ENCODE measurements around the gene TPSB2.
"Not testable (repeated sequence)": the region's sequence is repeated elsewhere in the genome, so short reads cannot be mapped to it uniquely, and the experiment has no call there.

TPSB2 gene

GRCh38 chr16:1261131-1261892 lies 31.3 kb upstream of the TPSB2 start:
- no peak for DNase-seq (ENCODE audit: low spot score)

DNA sequence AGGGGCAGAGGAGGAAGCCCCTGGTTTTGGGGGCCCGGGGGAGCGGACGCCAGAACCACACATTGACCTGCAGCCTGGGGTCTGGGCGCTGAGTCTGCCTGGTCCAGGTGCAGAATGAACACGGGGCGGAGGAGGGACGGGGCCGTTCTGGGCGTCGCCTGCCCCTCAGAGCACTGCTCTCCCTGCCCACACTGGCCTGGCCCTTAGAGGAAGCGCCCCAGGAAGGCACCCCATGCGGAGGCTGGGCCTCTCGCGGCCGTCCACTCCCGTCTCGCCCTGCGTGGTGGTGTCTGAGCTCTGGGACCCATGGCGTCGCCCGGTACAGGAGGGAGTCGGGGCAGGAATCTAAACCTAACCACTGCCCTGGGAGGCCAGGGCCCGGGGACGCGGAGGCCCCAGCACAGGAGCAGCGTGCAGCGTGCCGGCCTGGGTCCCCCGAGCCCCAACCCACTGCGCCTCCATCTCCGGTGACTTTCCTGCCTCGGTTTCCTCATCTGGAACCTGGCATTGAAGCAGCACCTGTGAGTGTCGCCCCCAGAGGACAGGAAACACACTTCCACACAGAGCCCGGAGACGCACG lies 30.2 kb upstream of the TPSB2 start:
- no peak for DNase-seq (ENCODE audit: low spot score)

DNA sequence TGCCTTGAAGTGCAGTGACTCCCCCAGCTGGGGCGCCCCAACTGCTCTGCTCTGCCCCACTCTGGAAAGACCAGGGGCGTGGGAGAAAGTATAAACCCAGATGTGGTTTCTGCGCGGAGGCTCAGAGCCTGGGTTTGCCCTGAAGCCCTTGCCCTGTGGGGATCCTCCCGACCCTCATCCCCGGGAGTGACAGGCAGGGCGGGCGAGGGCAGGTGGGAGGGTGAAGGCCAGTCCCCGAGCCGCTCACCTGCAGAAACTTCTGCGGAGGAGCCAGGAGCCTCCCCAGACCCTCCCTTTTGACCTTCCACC lies 29.7 kb upstream of the TPSB2 start:
- DNase-seq (ENCODE audit: low spot score): no peak

GRCh38 chr16:1258906-1259759 lies 29.1 kb upstream of the TPSB2 start:
- DNase-seq (ENCODE audit: low spot score): no peak

DNA sequence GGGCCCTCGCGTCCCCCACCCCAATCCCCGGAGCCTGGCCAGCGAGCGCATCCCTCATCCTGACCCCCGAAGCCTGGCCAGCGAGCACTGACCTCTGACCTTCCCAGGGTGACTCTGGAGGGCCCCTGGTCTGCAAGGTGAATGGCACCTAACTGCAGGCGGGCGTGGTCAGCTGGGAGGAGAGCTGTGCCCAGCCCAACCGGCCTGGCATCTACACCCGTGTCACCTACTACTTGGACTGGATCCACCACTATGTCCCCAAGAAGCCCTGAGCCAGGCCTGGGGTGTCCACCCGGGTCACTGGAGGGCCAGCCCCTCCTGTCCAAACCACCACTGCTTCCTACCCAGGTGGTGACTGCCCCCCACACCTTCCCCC lies 28.2 kb upstream of the TPSB2 start:
- no peak for DNase-seq (ENCODE audit: low spot score)

DNA sequence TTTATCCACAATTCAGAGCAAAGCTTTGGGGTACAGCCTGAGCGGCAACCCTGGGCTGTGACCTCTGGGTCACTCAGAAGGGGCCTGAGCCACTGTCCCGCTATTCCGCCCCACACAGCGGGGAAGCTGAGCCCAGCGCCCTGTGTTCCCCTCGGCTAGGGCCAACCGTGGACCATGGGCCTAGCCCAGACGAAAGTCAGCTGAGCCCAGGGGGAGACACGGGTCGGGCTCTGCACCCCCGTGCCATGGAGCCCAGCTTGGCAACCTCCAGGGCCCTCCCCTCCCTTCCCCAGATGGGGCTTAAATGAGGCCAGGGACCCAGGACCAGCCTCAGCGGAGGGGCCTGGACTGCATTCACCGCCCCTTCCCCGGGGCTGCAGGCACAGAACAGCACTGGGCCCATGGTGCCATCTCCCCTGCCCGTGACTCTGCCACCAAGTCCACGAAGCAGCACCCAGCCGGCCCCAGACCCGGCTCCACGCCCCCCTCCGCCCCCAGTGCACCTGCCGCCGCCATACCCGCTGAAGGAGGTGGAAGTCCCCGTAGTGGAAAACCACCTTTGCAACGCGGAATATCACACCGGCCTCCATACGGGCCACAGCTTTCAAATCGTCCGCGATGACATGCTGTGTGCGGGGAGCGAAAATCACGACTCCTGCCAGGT lies 27.7 kb upstream of the TPSB2 start:
- no peak for DNase-seq (ENCODE audit: low spot score)

DNA sequence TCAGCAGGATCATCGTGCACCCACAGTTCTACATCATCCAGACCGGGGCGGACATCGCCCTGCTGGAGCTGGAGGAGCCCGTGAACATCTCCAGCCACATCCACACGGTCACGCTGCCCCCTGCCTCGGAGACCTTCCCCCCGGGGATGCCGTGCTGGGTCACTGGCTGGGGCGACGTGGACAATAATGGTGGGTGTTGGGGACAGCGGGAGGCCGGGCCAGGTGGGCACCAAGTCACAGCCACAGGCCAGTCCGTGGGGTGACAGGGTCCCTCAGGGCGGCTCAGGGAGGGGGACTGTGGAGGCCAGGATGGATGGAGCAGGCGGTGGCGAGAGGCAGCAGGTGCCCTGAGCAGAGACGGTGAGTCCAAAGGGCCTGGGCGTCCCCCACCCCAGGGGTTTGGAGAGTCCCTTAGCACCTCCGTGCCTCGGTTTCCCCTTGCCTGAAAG lies 26.9 kb upstream of the TPSB2 start:
- no peak for DNase-seq (ENCODE audit: low spot score)

- not testable (repeated sequence) for DNase-seq (ENCODE audit: low spot score)
Measured at GRCh38 chr16:1256296-1256873, 26.4 kb upstream of the TPSB2 start.

- not testable (repeated sequence) for DNase-seq (ENCODE audit: low spot score)
Measured at GRCh38 chr16:1255276-1256122, 25.5 kb upstream of the TPSB2 start, which contains the start of gene TPSD1. TPSD1 (plus strand) TSS chr16:1256069; CDS start chr16:1256281, 212 bp downstream.

DNA sequence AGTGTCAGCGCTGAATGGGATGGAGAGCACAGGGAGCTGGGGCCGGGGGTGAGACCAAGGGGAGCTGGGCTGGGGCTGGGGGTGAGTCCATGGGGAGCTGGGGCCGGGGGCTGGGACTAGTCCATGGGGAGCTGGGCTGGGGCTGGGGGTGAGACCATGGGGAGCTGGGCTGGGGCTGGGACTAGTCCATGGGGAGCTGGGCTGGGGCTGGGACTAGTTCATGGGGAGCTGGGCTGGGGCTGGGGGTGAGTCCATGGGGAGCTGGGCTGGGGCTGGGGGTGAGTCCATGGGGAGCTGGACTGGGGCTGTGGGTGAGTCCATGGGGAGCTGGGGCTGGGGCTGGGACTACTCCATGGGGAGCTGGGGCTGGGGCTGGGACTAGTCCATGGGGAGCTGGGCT lies 24.8 kb upstream of the TPSB2 start:
- not testable (repeated sequence) for DNase-seq (ENCODE audit: low spot score)

DNA sequence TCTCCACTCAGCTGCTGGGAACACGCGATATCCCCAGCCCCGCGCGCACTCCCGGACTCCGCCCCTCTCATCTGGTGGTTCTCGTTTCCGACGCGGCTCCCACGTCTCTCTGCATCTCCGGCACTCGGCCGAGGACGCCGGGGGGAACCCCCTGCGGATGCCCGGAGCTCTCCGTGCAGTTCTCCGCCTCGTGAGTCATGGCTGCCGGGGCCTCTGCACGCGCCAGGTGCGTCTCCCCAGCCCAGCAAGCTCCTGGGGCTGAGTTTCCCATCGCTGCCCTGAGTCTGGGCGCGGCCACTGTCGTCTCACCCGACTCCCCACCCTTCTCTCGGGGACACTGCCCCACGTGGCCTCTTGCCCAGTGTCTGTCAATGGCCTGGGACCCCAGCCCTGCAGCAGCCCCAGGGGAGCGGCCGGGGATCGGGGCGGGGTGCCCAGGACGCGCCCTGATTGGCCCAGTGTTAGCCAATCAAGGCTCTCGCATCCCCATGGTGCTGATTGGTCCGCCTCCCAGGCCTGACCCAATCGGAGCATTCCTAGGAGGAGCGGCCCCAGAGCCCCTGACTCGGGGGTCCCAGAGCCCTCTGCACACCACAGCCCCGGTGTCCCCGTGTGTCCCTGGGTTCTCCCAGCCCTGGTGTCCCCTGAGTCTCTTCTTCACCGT lies 23.8 kb upstream of the TPSB2 start:
- not testable (repeated sequence) for DNase-seq (ENCODE audit: low spot score)

- DNase-seq (ENCODE audit: low spot score): not testable (repeated sequence)
Measured at GRCh38 chr16:1249031-1249755, 19.2 kb upstream of the TPSB2 start.

- DNase-seq (ENCODE audit: low spot score): not testable (repeated sequence)
Measured at GRCh38 chr16:1247903-1248537, 18.0 kb upstream of the TPSB2 start.

DNA sequence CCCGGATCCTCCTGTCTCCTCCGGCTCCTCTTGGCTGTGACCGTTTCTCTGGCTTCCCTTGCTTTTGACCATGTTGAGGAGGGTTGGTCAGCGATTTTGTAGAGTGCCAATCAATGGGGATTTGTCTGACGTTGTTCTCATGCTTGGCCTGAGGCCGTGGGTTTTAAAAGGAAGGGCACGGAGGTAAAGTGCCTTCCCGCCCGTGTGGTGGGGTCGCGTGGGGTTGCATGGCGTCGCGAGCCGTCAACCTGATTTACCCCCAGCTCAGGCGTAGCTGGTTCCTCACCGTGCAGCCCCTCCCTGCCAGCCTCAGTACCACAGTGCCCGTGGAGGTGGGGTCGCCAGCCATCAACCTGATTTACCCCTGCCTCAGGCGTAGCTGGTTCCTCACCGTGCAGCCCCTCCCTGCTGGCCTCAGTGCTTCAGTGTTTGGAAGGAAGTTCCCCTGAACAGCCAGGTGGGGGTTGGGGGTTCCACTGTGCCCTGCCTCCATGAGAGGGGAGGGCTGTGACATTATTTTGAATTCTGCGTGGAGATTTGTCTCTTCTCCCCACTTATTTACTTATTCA lies 15.6 kb upstream of the TPSB2 start:
- DNase-seq (ENCODE audit: low spot score): no peak

DNA sequence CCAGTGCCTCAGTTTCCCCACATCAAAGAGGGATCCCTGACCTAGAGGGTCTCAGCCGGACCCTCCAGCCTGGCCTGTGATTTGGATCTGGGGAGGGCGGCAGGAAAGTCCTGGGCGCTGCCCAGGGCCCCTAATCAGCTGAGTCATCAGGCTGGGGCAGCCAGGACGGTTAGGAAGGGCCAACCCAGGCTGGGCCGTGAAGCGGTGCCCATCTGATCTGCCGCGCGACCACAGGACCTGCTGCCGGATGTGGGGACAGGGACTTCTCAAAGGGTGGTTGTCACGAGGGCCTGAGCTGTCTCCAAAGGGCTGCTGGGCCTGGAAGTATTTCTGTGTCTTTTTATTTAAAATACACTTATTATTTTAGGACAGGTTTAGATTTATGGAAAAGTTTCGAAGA lies 14.9 kb upstream of the TPSB2 start:
- no peak for DNase-seq (ENCODE audit: low spot score)

GRCh38 chr16:1243907-1244850 lies 14.2 kb upstream of the TPSB2 start:
- DNase-seq (ENCODE audit: low spot score): not testable (repeated sequence)

- not testable (repeated sequence) for DNase-seq (ENCODE audit: low spot score)
Measured at GRCh38 chr16:1243363-1243762, 13.4 kb upstream of the TPSB2 start.

DNA sequence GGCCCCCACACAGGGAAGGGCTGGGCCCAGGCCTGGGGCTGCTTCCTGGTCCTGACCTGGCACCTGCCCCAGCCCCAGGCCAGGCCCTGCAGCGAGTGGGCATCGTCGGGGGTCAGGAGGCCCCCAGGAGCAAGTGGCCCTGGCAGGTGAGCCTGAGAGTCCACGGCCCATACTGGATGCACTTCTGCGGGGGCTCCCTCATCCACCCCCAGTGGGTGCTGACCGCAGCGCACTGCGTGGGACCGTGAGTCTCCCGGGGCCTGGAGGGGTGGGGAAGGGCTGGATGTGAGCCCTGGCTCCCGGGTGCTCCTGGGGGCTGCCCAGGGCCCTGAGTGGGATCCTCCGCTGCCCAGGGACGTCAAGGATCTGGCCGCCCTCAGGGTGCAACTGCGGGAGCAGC lies 11.1 kb upstream of the TPSB2 start:
- DNase-seq (ENCODE audit: low spot score): not testable (repeated sequence)
